Stomach smooth muscle (tissue), 2 donors: ENCODE measurements around the gene ZMAT3.

Source experiments
- H3K27ac ChIP-seq: one replicate; pipeline ENCODE4 v1.7.0; 2013; ENCODE audit warnings: mild to moderate bottlenecking, low read length, inconsistent platforms
- H3K27me3 ChIP-seq, 2 donors: one replicate each; pipeline ENCODE4 v1.7.0; 2013; ENCODE audit warnings: low read length in 2 of 2; ENCODE audit not compliant: insufficient read depth in 2 of 2, control insufficient read depth in 1 of 2
- H3K36me3 ChIP-seq, 2 donors: one replicate each; pipeline ENCODE4 v1.7.0; 2013; ENCODE audit warnings: low read length in 2 of 2; ENCODE audit not compliant: control insufficient read depth in 2 of 2, insufficient read depth in 2 of 2
- H3K4me1 ChIP-seq: one replicate; pipeline ENCODE4 v1.7.0; 2013; ENCODE audit warnings: low read length; ENCODE audit not compliant: control insufficient read depth, insufficient read depth
- H3K4me3 ChIP-seq, 2 donors: one replicate each; pipeline ENCODE4 v1.7.0; 2013; ENCODE audit warnings: low read length in 2 of 2
- H3K9ac ChIP-seq, 2 donors: one replicate each; pipeline ENCODE4 v1.7.0; 2013; ENCODE audit warnings: low read length in 2 of 2, mild to moderate bottlenecking in 1 of 2
- H3K9me3 ChIP-seq, 2 donors: one replicate each; pipeline ENCODE4 v1.7.0; 2013; ENCODE audit warnings: low read length in 2 of 2; ENCODE audit not compliant: control insufficient read depth in 2 of 2
- donor health status: healthy.
- donor health status: Pancreatic carcinoma.

The ZMAT3 gene

DNA sequence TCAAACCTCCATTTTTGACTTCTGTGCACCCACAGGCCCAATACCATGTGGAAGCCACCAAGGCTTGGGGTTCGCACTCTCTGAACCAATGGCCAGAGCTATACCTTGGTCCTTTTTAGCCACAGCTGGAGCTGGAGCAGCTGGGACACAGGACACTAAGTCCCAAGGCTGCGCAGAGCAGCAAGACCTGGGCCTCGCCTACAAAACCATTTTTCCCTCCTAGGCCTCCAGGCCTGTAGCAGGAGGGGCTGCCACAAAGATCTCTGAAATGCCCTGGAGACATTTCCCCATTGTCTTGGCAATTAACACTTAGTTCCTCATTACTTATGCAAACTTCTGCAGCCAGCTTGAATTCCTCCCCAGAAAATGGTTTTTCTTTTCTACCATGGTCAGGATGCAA is 81.3 kb downstream of the ZMAT3 start:
- Histone ChIP-seq H3K9ac (no peak overlapping the region), H3K27me3 (no peaks in the 10 kb centered on the region), H3K4me1 (no peaks in the 10 kb centered on the region), H3K9me3 (peaks cover 17 to 25% of the 10 kb centered on the region in 2 donors), H3K27ac (no peak overlapping the region), H3K4me3 (no peak overlapping the region), H3K36me3 (no peaks in the 10 kb centered on the region)

DNA sequence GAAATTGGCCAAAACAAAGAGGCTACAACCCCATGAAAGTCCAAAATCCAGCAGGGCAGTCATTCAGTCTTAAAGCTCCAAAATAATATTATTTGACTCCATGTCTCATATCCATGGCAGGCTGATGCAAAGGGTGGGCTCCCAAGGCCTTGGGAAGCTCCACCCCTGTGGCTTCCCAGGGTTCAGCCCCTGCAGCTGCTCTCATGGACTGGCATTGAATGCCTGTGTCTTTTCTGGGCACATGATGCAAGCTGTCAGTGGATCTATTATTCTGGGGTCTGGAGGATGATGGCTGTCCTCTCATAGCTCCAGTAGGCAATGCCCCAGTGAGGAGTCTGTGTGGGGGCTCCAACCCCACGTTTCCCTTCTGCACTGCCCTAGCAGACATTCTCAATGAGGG is 81.8 kb downstream of the ZMAT3 start:
- H3K4me3 ChIP-seq: no peak overlapping the region
- H3K4me1 ChIP-seq: no peaks in the 10 kb centered on the region
- H3K27ac ChIP-seq: no peak overlapping the region
- no peaks in the 10 kb centered on the region for H3K36me3 ChIP-seq
- peaks cover 17 to 25% of the 10 kb centered on the region in 2 donors for H3K9me3 ChIP-seq
- H3K27me3 ChIP-seq: no peaks in the 10 kb centered on the region
- no peak overlapping the region for H3K9ac ChIP-seq

DNA sequence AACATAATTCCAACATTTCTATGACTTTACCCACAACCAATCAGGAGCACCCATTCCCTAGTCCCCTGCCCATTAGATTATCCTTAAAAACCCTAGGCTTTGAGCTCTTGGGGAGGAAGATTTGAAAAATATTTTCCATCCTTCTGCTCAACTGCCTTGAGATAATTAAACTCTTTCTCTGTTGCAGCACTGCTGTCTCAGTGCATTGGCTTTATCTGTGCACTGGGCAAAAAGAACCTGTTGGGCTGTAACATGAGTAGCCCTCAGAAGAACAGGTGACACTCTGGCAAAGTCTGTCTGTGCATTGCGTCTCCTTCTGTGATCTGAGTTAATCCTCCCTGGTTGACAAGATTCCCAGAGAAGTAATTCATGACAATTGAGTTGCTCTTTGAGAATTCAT is 83.9 kb downstream of the ZMAT3 start:
- Histone ChIP-seq H3K9me3 (peaks cover 17 to 25% of the 10 kb centered on the region in 2 donors), H3K4me3 (no peak overlapping the region), H3K27ac (no peak overlapping the region), H3K36me3 (no peaks in the 10 kb centered on the region), H3K4me1 (no peaks in the 10 kb centered on the region), H3K9ac (no peak overlapping the region), H3K27me3 (no peaks in the 10 kb centered on the region)

DNA sequence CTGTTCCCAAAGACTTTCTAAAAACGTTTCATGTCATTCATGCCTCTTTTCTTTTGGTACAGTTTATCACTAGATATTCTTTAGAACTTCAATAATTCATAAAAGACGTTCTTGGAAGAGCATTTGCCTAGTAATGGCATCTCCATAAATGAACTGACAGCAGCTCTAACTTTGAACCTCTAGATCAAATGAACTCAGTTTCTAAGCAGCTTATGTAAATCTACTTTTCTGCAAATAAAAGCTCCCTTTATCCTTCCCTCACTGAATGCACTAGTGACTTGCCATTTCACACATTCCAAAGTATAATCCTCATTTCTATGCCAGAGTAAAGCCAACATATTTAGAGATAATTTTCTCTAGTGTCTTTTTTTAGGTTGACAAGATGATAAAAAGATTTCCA is 85.2 kb downstream of the ZMAT3 start:
- no peak overlapping the region for H3K27ac ChIP-seq
- peaks cover 17 to 26% of the 10 kb centered on the region in 2 donors for H3K9me3 ChIP-seq

DNA sequence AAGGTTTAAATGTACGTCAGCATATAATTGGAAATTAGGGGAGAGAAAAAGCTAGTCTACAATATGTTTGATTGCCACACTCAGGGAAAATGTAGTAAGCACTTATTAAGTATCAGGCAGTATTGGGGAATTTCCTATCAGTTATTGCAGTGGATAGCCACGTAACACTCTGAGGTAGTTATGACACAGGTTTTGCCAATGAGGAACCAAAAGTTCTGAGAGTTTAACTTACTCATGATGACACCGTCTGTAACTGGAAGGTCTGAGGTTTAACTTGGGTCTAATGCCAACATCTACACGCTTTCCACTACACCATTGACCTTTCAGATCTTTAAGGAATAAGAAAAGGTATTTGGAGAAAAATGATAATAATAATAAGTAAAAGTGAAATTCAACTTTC is 89.5 kb downstream of the ZMAT3 start:
- H3K9ac ChIP-seq: no peak overlapping the region
- no peaks in the 10 kb centered on the region for H3K27me3 ChIP-seq
- no peaks in the 10 kb centered on the region for H3K36me3 ChIP-seq
- H3K27ac ChIP-seq: no peak overlapping the region
- no peak overlapping the region for H3K4me3 ChIP-seq
- no peaks in the 10 kb centered on the region for H3K4me1 ChIP-seq
- H3K9me3 ChIP-seq: peaks cover 0 to 4% of the 10 kb centered on the region in 2 donors

More for the DNA sequence above, 85.2 kb downstream of the ZMAT3 start:
- Histone ChIP-seq H3K27me3 (no peaks in the 10 kb centered on the region), H3K36me3 (no peaks in the 10 kb centered on the region), H3K4me3 (no peak overlapping the region), H3K4me1 (no peaks in the 10 kb centered on the region), H3K9ac (no peak overlapping the region)

DNA sequence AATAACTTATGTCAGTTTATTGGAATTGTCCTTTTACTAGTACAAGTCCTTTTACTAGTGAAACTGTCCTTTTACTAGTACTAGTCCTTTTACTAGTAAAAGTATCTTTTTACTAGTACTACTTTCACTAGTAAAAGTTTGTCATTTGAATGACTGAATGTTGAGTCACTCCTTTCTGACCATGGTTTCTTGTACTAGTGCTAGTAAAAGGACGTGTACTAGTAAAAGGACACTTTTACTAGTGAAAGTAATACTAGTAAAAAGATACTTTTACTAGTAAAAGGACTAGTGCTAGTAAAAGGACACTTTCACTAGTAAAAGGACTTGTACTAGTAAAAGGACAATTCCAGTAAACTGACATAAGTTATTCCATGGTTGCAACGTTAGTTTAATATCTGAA is 96.3 kb downstream of the ZMAT3 start:
- no peak overlapping the region for H3K27ac ChIP-seq
- no peak overlapping the region for H3K9ac ChIP-seq
- H3K9me3 ChIP-seq: peaks cover 0 to 8% of the 10 kb centered on the region in 2 donors
- no peaks in the 10 kb centered on the region for H3K27me3 ChIP-seq
- H3K36me3 ChIP-seq: no peaks in the 10 kb centered on the region
- no peaks in the 10 kb centered on the region for H3K4me1 ChIP-seq
- no peak overlapping the region for H3K4me3 ChIP-seq

DNA sequence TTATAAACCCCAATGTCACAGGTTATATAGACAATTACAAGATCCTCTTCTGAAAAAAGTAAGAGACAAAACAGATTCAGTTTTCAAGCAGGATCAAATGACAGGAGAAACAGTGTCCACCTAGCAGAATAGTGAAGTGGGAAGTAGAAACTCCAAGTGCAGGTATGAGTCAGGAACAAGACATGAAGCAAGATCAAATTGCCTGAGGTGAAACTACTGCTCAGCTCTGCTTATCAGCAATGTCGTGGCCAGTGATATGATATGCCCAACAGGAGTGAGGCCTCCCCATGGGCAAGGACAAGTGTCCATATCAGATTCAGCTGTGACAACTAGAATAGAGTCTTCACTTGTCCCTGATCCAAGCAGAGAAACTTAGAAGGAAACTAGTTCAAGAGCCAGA is 100.0 kb downstream of the ZMAT3 start:
- no peaks in the 10 kb centered on the region for H3K36me3 ChIP-seq
- H3K9ac ChIP-seq: no peak overlapping the region
- no peak overlapping the region for H3K27ac ChIP-seq
- H3K4me1 ChIP-seq: peaks cover 3% of the 10 kb centered on the region
- peaks cover 0 to 8% of the 10 kb centered on the region in 2 donors for H3K9me3 ChIP-seq
- H3K4me3 ChIP-seq: no peak overlapping the region
- no peaks in the 10 kb centered on the region for H3K27me3 ChIP-seq

DNA sequence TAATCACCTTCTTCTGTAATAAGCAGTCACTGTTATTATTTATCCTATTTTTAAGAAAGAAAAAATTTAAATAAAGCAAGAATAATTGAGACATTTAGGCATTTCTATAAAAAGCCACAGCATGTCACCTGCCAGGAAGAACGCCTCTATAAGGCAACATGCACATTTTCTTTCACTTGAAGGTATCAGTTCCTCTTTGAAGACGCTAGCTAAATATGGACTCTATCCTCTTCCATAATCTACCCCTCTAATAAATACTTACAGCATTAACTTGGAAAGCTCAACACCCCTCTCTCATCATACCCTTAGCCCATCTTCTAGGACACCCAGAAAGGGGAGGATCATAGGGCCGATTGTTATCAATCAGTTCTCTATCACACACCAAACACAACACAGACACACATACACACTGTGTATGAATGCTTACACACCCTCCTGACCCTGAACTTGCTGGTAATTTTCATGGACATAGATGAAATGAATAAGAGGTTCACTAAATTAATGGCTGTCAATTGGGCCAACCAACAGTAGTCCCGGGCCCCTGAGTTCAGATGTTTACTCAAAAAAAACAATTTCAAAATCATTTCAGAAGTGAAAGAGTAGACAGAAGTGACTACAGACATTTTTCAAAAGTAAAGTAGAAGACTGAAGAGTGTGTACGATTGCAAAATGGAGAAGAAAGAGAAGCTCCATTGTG is 102.5 kb downstream of the ZMAT3 start:
- H3K27me3 ChIP-seq: no peaks in the 10 kb centered on the region
- H3K4me1 ChIP-seq: peaks cover 3% of the 10 kb centered on the region
- no peak overlapping the region for H3K27ac ChIP-seq
- H3K9ac ChIP-seq: no peak overlapping the region
- H3K36me3 ChIP-seq: no peaks in the 10 kb centered on the region
- no peak overlapping the region for H3K4me3 ChIP-seq
- peaks cover 0 to 7% of the 10 kb centered on the region in 2 donors for H3K9me3 ChIP-seq
